ENCODE measurements around the gene FNDC10. TPM values are rescaled to one million over a fixed set of nuclear protein-coding genes. Genes with fewer than 3 reads are reported as not detected.

FNDC10 gene
- total RNA-seq, 4 donors from 2014 or later, result 9.0 to 26.2 (median 24.5) TPM

DNA sequence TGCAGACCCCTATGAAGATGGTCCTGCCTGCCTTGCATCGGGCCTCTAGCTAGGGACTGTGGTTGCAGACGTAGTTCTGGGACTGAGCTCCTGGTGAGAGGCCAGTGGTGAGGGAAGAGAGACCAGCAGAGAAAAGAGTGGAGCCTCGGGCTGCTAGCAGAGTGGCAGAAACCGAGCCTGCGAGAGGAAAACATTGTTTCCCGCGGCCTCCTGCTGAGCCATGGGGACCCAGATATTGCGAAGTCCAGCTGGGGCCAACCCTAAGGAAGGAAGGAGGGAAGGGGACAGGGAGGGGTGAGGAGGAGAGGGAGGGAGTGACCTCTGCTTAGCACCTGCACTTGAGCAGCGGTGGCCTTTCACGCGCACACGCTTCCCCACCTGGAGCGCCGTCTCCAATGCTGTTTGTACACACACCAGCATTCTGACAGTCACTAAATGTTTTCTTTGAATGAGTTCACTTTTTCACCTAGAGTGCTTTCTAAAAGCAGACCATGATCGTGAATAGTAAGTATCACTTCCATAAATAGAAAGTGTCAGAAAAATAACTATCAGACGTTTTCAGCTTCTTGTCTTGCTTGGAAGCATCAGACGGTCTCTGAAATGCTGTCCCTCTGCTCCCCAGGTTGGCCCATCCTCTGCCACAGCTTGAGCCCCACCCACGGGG lies 2.5 kb upstream of the FNDC10 start:
- Histone ChIP-seq H3K36me3 (no peaks in the 10 kb centered on the region), H3K4me3 (no peak overlapping the region), H3K4me1 (peaks cover 24% of the 10 kb centered on the region), H3K9me3 (no peaks in the 10 kb centered on the region), H3K27ac (no peak overlapping the region), H3K27me3 (peaks cover 48% of the 10 kb centered on the region)
- 76% methylated on average over 18 of the region's 18 CpGs for WGBS
- no peak for DNase-seq (ENCODE audit: low spot score in 2 of 2)
- TF ChIP-seq CTCF (IDR thresholded peaks at IDR 0.05), result no peak
- TF ChIP-seq POLR2A (IDR thresholded peaks at IDR 0.05), result no peak
- TF ChIP-seq EP300 (IDR thresholded peaks at IDR 0.05), result no peak
- TF ChIP-seq POLR2AphosphoS5 (IDR thresholded peaks at IDR 0.05), result no peak

DNA sequence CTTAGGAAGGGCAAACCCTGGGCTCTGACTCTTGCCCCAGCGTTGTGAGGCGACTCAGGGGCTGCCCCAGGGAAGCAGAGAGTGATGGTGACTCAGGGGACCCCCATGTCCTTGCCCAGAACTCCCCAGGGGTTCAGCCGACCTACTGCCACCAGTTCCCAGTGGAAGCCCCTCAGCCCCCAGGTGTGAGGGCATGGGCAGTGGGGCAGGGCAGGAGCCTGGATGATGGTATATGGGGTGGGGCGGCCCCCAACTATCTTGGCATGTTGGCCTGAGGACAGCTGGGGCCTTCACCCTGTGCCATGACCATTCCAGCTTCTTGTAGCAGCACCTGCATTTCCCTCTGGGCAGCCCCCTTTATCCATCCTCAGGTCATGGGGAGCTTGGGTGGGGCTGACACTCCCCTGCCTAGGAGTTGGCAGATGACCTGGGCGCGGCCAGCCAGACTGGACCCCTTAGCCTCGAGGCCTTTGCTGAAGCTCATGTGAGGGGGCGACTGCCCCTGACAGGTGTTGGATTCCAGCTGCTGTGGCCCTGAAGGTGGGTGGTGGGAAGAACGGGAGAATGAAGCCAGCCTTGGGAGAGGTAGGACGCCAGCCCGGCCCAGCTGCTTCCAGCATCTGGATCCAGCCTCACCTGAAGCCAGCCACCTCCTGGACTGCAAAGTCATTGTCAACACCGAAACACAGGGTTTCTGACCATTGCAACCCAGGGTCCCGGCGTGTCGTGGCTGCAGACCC lies 1.8 kb upstream of the FNDC10 start:
- Histone ChIP-seq H3K9me3 (no peaks in the 10 kb centered on the region), H3K4me1 (peaks cover 26% of the 10 kb centered on the region), H3K4me3 (no peak overlapping the region), H3K27ac (no peak overlapping the region), H3K27me3 (peaks cover 55% of the 10 kb centered on the region), H3K36me3 (no peaks in the 10 kb centered on the region)
- no peak for TF ChIP-seq POLR2A (IDR thresholded peaks at IDR 0.05)
- TF ChIP-seq POLR2AphosphoS5 (IDR thresholded peaks at IDR 0.05), result no peak
- no peak for TF ChIP-seq CTCF (IDR thresholded peaks at IDR 0.05)
- TF ChIP-seq EP300 (IDR thresholded peaks at IDR 0.05), result no peak
- DNase-seq (ENCODE audit: low spot score in 2 of 2), result peak; percentile 59 to 70
- WGBS, result 87% methylated on average over 7 of the region's 15 CpGs

GRCh38 chr1:1600861-1601563 lies 1.1 kb upstream of the FNDC10 start:
- no peak for TF ChIP-seq EP300 (IDR thresholded peaks at IDR 0.05)
- no peak for TF ChIP-seq POLR2AphosphoS5 (IDR thresholded peaks at IDR 0.05)
- peak in 1 of 2 donors; percentile 61 for DNase-seq (ENCODE audit: low spot score in 2 of 2)
- Histone ChIP-seq H3K4me3 (peak overlapping the region; percentile 61), H3K27me3 (peaks cover 62% of the 10 kb centered on the region), H3K36me3 (no peaks in the 10 kb centered on the region), H3K4me1 (peaks cover 26% of the 10 kb centered on the region), H3K27ac (no peak overlapping the region), H3K9me3 (no peaks in the 10 kb centered on the region)
- 100% methylated on average over 2 of the region's 22 CpGs for WGBS

- H3K36me3 ChIP-seq, result no peaks in the 10 kb centered on the region
- peaks cover 65% of the 10 kb centered on the region for H3K27me3 ChIP-seq
- peaks cover 26% of the 10 kb centered on the region for H3K4me1 ChIP-seq
- H3K9me3 ChIP-seq, result no peaks in the 10 kb centered on the region
- peak overlapping the region; percentile 45 for H3K4me3 ChIP-seq
- 20% methylated on average over 36 of the region's 111 CpGs for WGBS
- no peak overlapping the region for H3K27ac ChIP-seq
- TF ChIP-seq CTCF (IDR thresholded peaks at IDR 0.05) (peak in 1 of 2 donors; percentile 12), POLR2A (IDR thresholded peaks at IDR 0.05) (no peak), EP300 (IDR thresholded peaks at IDR 0.05) (no peak), POLR2AphosphoS5 (IDR thresholded peaks at IDR 0.05) (no peak)
- DNase-seq (ENCODE audit: low spot score in 2 of 2), result peak in 1 of 2 donors; percentile 57
Measured at GRCh38 chr1:1599030-1599934, 653 bp downstream of the FNDC10 start.

- Histone ChIP-seq H3K4me1 (peaks cover 26% of the 10 kb centered on the region), H3K27me3 (peaks cover 62% of the 10 kb centered on the region)
- WGBS, result 98% methylated on average over 9 of the region's 13 CpGs
Measured at GRCh38 chr1:1598720-1599029, 1.3 kb downstream of the FNDC10 start.

More at GRCh38 chr1:1598720-1599029, 1.3 kb downstream of the FNDC10 start:
- Histone ChIP-seq H3K36me3 (no peaks in the 10 kb centered on the region), H3K27ac (no peak overlapping the region), H3K4me3 (no peak overlapping the region), H3K9me3 (no peaks in the 10 kb centered on the region)
- TF ChIP-seq EP300 (IDR thresholded peaks at IDR 0.05) (no peak), POLR2AphosphoS5 (IDR thresholded peaks at IDR 0.05) (no peak), CTCF (IDR thresholded peaks at IDR 0.05) (no peak), POLR2A (IDR thresholded peaks at IDR 0.05) (no peak)
- DNase-seq (ENCODE audit: low spot score in 2 of 2), result no peak

Data from suprapubic skin (tissue), 4 donors.